Activated T-helper 1 cell treated with anti-CD3 and anti-CD28 coated beads, Interleukin-2, amount 50 U/mL, for 16 hours (primary cell): ENCODE results near the gene QSOX2.
"Not testable (repeated sequence)": the region's sequence is repeated elsewhere in the genome, so short reads cannot be mapped to it uniquely, and the experiment has no call there.

ENCODE experiments used
- DNase-seq, 2 donors: peaks; one replicate each; pipeline ENCODE4 v3.0.0-alpha.2; 2020; ENCODE audit warnings: low read depth in 1 of 2, low spot score in 1 of 2

QSOX2 gene

GRCh38 chr9:136282272-136282861 is 36.8 kb upstream of the QSOX2 start:
- DNase-seq: no peak

GRCh38 chr9:136281421-136282271 is 36.0 kb upstream of the QSOX2 start:
- no peak for DNase-seq

- DNase-seq: no peak
Measured at GRCh38 chr9:136280535-136281315, 35.1 kb upstream of the QSOX2 start.

GRCh38 chr9:136279471-136279870 is 33.9 kb upstream of the QSOX2 start:
- no peak for DNase-seq

- DNase-seq: no peak
Measured at GRCh38 chr9:136278894-136279293, 33.3 kb upstream of the QSOX2 start.

- no peak for DNase-seq
Measured at GRCh38 chr9:136278221-136278620, 32.6 kb upstream of the QSOX2 start.

- no peak for DNase-seq
Measured at GRCh38 chr9:136277746-136278145, 32.1 kb upstream of the QSOX2 start.

GRCh38 chr9:136276716-136277115 is 31.1 kb upstream of the QSOX2 start:
- no peak for DNase-seq

GRCh38 chr9:136275655-136276429 is 30.2 kb upstream of the QSOX2 start:
- DNase-seq: no peak

GRCh38 chr9:136274786-136275654 is 29.4 kb upstream of the QSOX2 start:
- DNase-seq: no peak

GRCh38 chr9:136273921-136274785 is 28.5 kb upstream of the QSOX2 start:
- DNase-seq: no peak

- DNase-seq: no peak
Measured at GRCh38 chr9:136273244-136273865, 27.7 kb upstream of the QSOX2 start.

GRCh38 chr9:136270173-136270705 is 24.6 kb upstream of the QSOX2 start:
- no peak for DNase-seq

GRCh38 chr9:136268735-136269134 is 23.1 kb upstream of the QSOX2 start:
- no peak for DNase-seq

GRCh38 chr9:136268318-136268717 is 22.7 kb upstream of the QSOX2 start:
- no peak for DNase-seq

GRCh38 chr9:136267261-136268111 is 21.9 kb upstream of the QSOX2 start:
- DNase-seq: peak; percentile 78 to 83

- DNase-seq: not testable (repeated sequence)
Measured at GRCh38 chr9:136266641-136267040, 21.0 kb upstream of the QSOX2 start.
